Astrocyte (in vitro differentiated cells and primary cell): ENCODE measurements around the gene C1QTNF12.

ENCODE experiments used
- EZH2 ChIP-seq: IDR thresholded peaks from 2 replicates; pipeline ENCODE4 v1.6.1; 2012; ENCODE audit warnings: mild to moderate bottlenecking, low read length, inconsistent platforms; ENCODE audit not compliant: insufficient read depth
- TF ChIP-seq, protein P1 (sequence below): IDR thresholded peaks from 2 replicates; pipeline ENCODE4 v1.5.1; 2011; ENCODE audit warnings: low read depth, mild to moderate bottlenecking, inconsistent platforms, low read length, moderate library complexity; ENCODE audit not compliant: insufficient read depth

DNA sequence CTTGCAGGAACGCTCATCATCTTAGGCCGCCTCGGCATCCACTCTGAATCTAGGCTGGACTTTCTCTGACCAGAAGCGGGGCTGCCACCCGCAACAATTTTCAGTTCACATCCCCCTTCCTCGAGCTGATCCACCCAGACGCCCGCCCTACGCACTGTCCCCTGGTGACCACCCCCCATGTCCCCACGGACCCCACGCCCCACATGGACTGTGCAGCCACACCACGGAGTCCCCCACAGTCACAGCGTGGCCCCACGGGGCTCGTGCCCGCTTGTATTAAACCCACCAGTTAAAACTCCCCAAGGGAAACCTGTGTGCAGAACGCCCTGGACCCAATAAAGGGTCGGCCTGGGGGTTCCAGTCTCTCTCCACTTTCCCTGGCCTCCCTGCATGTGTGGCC is 13.0 kb upstream of the C1QTNF12 start:
- TF ChIP-seq, protein P1, sequence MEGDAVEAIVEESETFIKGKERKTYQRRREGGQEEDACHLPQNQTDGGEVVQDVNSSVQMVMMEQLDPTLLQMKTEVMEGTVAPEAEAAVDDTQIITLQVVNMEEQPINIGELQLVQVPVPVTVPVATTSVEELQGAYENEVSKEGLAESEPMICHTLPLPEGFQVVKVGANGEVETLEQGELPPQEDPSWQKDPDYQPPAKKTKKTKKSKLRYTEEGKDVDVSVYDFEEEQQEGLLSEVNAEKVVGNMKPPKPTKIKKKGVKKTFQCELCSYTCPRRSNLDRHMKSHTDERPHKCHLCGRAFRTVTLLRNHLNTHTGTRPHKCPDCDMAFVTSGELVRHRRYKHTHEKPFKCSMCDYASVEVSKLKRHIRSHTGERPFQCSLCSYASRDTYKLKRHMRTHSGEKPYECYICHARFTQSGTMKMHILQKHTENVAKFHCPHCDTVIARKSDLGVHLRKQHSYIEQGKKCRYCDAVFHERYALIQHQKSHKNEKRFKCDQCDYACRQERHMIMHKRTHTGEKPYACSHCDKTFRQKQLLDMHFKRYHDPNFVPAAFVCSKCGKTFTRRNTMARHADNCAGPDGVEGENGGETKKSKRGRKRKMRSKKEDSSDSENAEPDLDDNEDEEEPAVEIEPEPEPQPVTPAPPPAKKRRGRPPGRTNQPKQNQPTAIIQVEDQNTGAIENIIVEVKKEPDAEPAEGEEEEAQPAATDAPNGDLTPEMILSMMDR: no peak
- no peak for TF ChIP-seq EZH2
